Urinary bladder (tissue), 4 donors: Measurements from ENCODE around the gene TCN2. TPM values are rescaled to one million over a fixed set of nuclear protein-coding genes. Genes with fewer than 3 reads are reported as not detected.
"Not testable (repeated sequence)": the region's sequence is repeated elsewhere in the genome, so short reads cannot be mapped to it uniquely, and the experiment has no call there.

Source experiments
- DNase-seq: peaks from one replicate; pipeline ENCODE4 v3.0.0-alpha.2; 2015; ENCODE audit errors: extremely low spot score
- H3K27ac ChIP-seq: one replicate; pipeline ENCODE4 v1.5.1; 2013; ENCODE audit warnings: low read depth, mild to moderate bottlenecking, moderate library complexity
- H3K36me3 ChIP-seq: one replicate; pipeline ENCODE4 v1.6.1; 2013; ENCODE audit warnings: mild to moderate bottlenecking, moderate library complexity; ENCODE audit not compliant: insufficient read depth
- H3K4me1 ChIP-seq: one replicate; pipeline ENCODE4 v1.6.1; 2013; ENCODE audit warnings: mild to moderate bottlenecking, moderate library complexity; ENCODE audit not compliant: insufficient read depth
- H3K4me3 ChIP-seq: one replicate; pipeline ENCODE4 v1.5.1; 2013; ENCODE audit warnings: low read depth, low read length
- WGBS: extraction: QIAGEN DNeasy Blood & Tissue Kit; methylation state at CpG from one replicate; pipeline ENCODE4 v1.1.7; 2013; 5-methylcytosine and 5-hydroxymethylcytosine counted together
- polyA plus RNA-seq: library from polyadenylated mRNA; stranded (reverse); fragments of 200-250 nt; gene quantifications from one replicate; pipeline ENCODE4 v1.2.3, GENCODE V29; 2013
- total RNA-seq: library from RNA; depleted of rRNA; stranded (reverse); fragments of >200 nt; gene quantifications from one replicate; pipeline ENCODE4 v1.2.3, GENCODE V29; 2014
- donor health status: healthy with polysubstance abuse.
- donor health status: healthy.

The TCN2 gene
- total RNA-seq (7.9 TPM), polyA plus RNA-seq (21.2 TPM)

GRCh38 chr22:30606455-30607299, at the start of gene TCN2:
Gene TCN2, plus strand, starts transcription at chr22:30607174. Its CDS starts 158 bp downstream, at chr22:30607332.
- H3K4me3 ChIP-seq = peak within 1 kb of the TSS; percentile 32
- peak within 1 kb of the TSS; percentile 30 for H3K27ac ChIP-seq
- WGBS = 1% methylated on average over 24 of the region's 24 CpGs
- H3K4me1 ChIP-seq = no peaks in the 10 kb centered on the region
- no peaks in the 10 kb centered on the region for H3K36me3 ChIP-seq
- peak; percentile 29 for DNase-seq

- 76% methylated on average over 8 of the region's 8 CpGs for WGBS
- no peaks in the 10 kb centered on the region for H3K4me1 ChIP-seq
- H3K36me3 ChIP-seq = no peaks in the 10 kb centered on the region
- H3K4me3 ChIP-seq = no peak overlapping the region
- H3K27ac ChIP-seq = no peak overlapping the region
- DNase-seq = no peak
Measured at GRCh38 chr22:30557243-30557642, 49.7 kb upstream of the TCN2 start.

GRCh38 chr22:30559889-30560288, 47.1 kb upstream of the TCN2 start:
- WGBS = 74% methylated on average over 6 of the region's 6 CpGs

GRCh38 chr22:30560643-30561202, 46.3 kb upstream of the TCN2 start:
- H3K36me3 ChIP-seq, H3K27ac ChIP-seq, H3K4me3 ChIP-seq, DNase-seq, H3K4me1 ChIP-seq: not testable (repeated sequence)
- WGBS = 81% methylated on average over 11 of the region's 11 CpGs

More at GRCh38 chr22:30559889-30560288, 47.1 kb upstream of the TCN2 start:
- Histone ChIP-seq H3K4me3 (no peak overlapping the region), H3K27ac (no peak overlapping the region), H3K36me3 (no peaks in the 10 kb centered on the region), H3K4me1 (no peaks in the 10 kb centered on the region)
- no peak for DNase-seq

GRCh38 chr22:30561402-30562189, 45.4 kb upstream of the TCN2 start:
- DNase-seq = no peak
- H3K36me3 ChIP-seq = no peaks in the 10 kb centered on the region
- no peak overlapping the region for H3K27ac ChIP-seq
- H3K4me3 ChIP-seq = no peak overlapping the region
- no peaks in the 10 kb centered on the region for H3K4me1 ChIP-seq
- WGBS = 53% methylated on average over 10 of the region's 10 CpGs

- 80% methylated on average over 6 of the region's 6 CpGs for WGBS
- DNase-seq = no peak
Measured at GRCh38 chr22:30562366-30562765, 44.6 kb upstream of the TCN2 start.

GRCh38 chr22:30564045-30564760, 42.8 kb upstream of the TCN2 start:
- DNase-seq = no peak
- WGBS = 68% methylated on average over 8 of the region's 8 CpGs
- Histone ChIP-seq H3K27ac (no peak overlapping the region), H3K4me3 (no peak overlapping the region), H3K36me3 (no peaks in the 10 kb centered on the region), H3K4me1 (no peaks in the 10 kb centered on the region)

More at GRCh38 chr22:30562366-30562765, 44.6 kb upstream of the TCN2 start:
- Histone ChIP-seq H3K4me3 (no peak overlapping the region), H3K36me3 (no peaks in the 10 kb centered on the region), H3K4me1 (no peaks in the 10 kb centered on the region), H3K27ac (no peak overlapping the region)

GRCh38 chr22:30564761-30565119, 42.2 kb upstream of the TCN2 start:
- no peaks in the 10 kb centered on the region for H3K4me1 ChIP-seq
- no peaks in the 10 kb centered on the region for H3K36me3 ChIP-seq
- no peak for DNase-seq
- WGBS = 25% methylated on average over 3 of the region's 3 CpGs
- no peak overlapping the region for H3K4me3 ChIP-seq
- no peak overlapping the region for H3K27ac ChIP-seq

- no peak overlapping the region for H3K4me3 ChIP-seq
- WGBS = 66% methylated on average over 4 of the region's 4 CpGs
- no peak for DNase-seq
- no peaks in the 10 kb centered on the region for H3K36me3 ChIP-seq
- H3K4me1 ChIP-seq = no peaks in the 10 kb centered on the region
- no peak overlapping the region for H3K27ac ChIP-seq
Measured at GRCh38 chr22:30565341-30565740, 41.6 kb upstream of the TCN2 start.

- 68% methylated on average over 7 of the region's 7 CpGs for WGBS
Measured at GRCh38 chr22:30566125-30566524, 40.8 kb upstream of the TCN2 start.

GRCh38 chr22:30567277-30567676, 39.7 kb upstream of the TCN2 start:
- not testable (repeated sequence) for H3K36me3 ChIP-seq, H3K4me1 ChIP-seq, H3K27ac ChIP-seq, H3K4me3 ChIP-seq, DNase-seq
- WGBS = 88% methylated on average over 6 of the region's 6 CpGs

More at GRCh38 chr22:30566125-30566524, 40.8 kb upstream of the TCN2 start:
- no peak overlapping the region for H3K27ac ChIP-seq
- no peak for DNase-seq
- no peaks in the 10 kb centered on the region for H3K4me1 ChIP-seq
- H3K36me3 ChIP-seq = no peaks in the 10 kb centered on the region
- no peak overlapping the region for H3K4me3 ChIP-seq

GRCh38 chr22:30568137-30568805, 38.7 kb upstream of the TCN2 start:
- Histone ChIP-seq H3K4me3 (no peak overlapping the region), H3K27ac (no peak overlapping the region), H3K4me1 (no peaks in the 10 kb centered on the region), H3K36me3 (no peaks in the 10 kb centered on the region)
- 60% methylated on average over 10 of the region's 10 CpGs for WGBS
- no peak for DNase-seq
